ENCODE data around the gene RAPGEF3. TPM values are rescaled to one million over a fixed set of nuclear protein-coding genes. Genes with fewer than 3 reads are reported as not detected.

The RAPGEF3 gene
- total and polyA plus RNA-seq, 3 experiments from 2014 or later = 0.15 to 1.1 (median 0.95) TPM

GRCh38 chr12:47777741-47778558, 19.3 kb upstream of the RAPGEF3 start:
- no peaks in the 10 kb centered on the region for H3K9me3 Mint-ChIP-seq
- Histone ChIP-seq H3K9me3 (ENCODE audit: low read length) (no peaks in the 10 kb centered on the region), H3K4me1 (ENCODE audit: insufficient read depth, low read length) (peaks cover 16% of the 10 kb centered on the region), H3K36me3 (ENCODE audit: insufficient read depth, low read length) (no peaks in the 10 kb centered on the region), H3K27ac (ENCODE audit: low read depth, low read length) (no peak overlapping the region), H3K27me3 (ENCODE audit: insufficient read depth, low read length, poor library complexity, severe bottlenecking) (no peaks in the 10 kb centered on the region), H3K4me3 (ENCODE audit: low read length) (no peak overlapping the region)
- no peak overlapping the region for H3K27ac Mint-ChIP-seq
- peaks cover 0 to 7% (median 0%) of the 10 kb centered on the region in 3 donors for H3K36me3 Mint-ChIP-seq
- peak overlapping the region in 1 of 7 donors; percentile 15 for H3K4me3 Mint-ChIP-seq
- CTCF ChIA-PET = interaction anchor here (0.7 to 19.1 kb wide), 17 partner anchors 10 to 72 kb away, joined by 3 to 414 read pairs (median 7); partner anchors contain the start of genes RAPGEF3 and RPAP3
- H3K4me1 Mint-ChIP-seq = peaks cover 16 to 24% (median 17%) of the 10 kb centered on the region in 3 donors
- POLR2A ChIA-PET = interaction anchor here (0.6 kb wide), 1 partner anchor 35 kb away, joined by 3 read pairs; no protein-coding TSS in a partner anchor
- H3K27me3 Mint-ChIP-seq = no peaks in the 10 kb centered on the region
- DNase-seq = no peak

DNA sequence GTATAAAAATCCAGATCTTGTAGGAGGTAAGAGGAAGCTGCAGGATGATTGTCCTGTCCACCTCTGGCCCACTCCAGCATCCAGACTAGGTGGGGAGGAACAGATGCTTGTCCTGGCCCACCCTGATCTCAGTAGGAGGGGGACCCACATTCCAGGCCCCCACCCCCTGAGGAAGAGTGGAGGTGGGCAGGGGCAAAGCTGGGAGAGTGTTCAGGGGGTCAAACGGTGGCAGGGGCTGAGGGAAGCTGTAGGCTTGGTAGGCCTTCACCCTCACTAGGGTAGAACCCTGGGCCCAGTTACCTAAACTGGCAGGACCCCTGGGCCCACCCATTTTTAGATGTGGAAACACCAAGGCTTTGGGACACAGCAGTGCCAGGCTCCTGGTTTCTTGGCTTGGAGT, 18.5 kb upstream of the RAPGEF3 start:
- H3K27ac Mint-ChIP-seq = peak overlapping the region in 1 of 8 donors; percentile 19
- peak overlapping the region; percentile 74 for H3K27ac ChIP-seq (ENCODE audit: low read depth, low read length)
- peaks cover 0 to 4% (median 0%) of the 10 kb centered on the region in 3 donors for H3K36me3 Mint-ChIP-seq
- POLR2A ChIA-PET = interaction anchor here (0.6 kb wide), 1 partner anchor 36 kb away, joined by 3 read pairs; no protein-coding TSS in a partner anchor
- peak overlapping the region in 1 of 7 donors; percentile 15 for H3K4me3 Mint-ChIP-seq
- H3K9me3 ChIP-seq (ENCODE audit: low read length) = no peaks in the 10 kb centered on the region
- peaks cover 20 to 29% (median 22%) of the 10 kb centered on the region in 3 donors for H3K4me1 Mint-ChIP-seq
- H3K27me3 Mint-ChIP-seq = peaks cover 0 to 4% of the 10 kb centered on the region in 2 donors
- no peaks in the 10 kb centered on the region for H3K27me3 ChIP-seq (ENCODE audit: insufficient read depth, low read length, poor library complexity, severe bottlenecking)
- H3K4me3 ChIP-seq (ENCODE audit: low read length) = no peak overlapping the region
- H3K4me1 ChIP-seq (ENCODE audit: insufficient read depth, low read length) = peaks cover 21% of the 10 kb centered on the region
- DNase-seq = no peak
- CTCF ChIA-PET = interaction anchor here (0.7 to 19.1 kb wide), 12 partner anchors 10 to 126 kb away, joined by 3 to 414 read pairs (median 10); partner anchors contain the start of genes RAPGEF3 and RPAP3
- no peaks in the 10 kb centered on the region for H3K36me3 ChIP-seq (ENCODE audit: insufficient read depth, low read length)
- no peaks in the 10 kb centered on the region for H3K9me3 Mint-ChIP-seq

DNA sequence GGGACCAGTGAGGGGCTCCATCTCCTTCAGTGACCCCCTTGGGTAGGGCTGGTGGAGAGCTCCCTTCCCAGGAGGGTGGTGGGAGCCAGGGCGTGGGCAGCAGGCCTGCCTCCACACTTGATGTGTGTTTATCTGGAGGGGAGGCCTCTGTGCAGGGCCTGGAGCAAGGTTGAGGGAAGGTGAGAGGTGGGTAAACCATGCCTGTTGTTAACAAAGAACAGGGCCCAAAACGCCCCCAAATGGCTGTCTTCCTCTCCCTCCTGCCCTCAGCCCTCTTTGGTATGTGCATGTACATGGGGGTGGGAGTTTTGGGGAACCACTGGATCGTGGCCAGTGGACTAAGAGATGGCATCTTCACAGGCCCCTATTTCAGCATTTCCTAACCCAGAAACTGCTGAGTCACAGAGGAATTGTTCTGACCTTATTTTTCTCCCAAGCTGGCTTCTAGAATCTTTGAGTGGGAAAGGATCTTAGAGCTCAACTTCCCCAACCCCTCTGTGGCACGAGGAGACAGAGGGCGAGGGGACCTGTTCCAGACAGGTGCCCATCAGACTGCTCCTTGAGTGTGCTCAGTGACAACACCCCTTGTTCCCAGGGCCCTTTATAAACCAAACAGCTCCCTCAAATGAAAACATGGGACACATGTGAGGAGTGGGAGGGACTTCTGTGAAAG, 17.9 kb upstream of the RAPGEF3 start:
- H3K4me1 ChIP-seq (ENCODE audit: insufficient read depth, low read length) = peaks cover 21% of the 10 kb centered on the region
- Mint-ChIP-seq H3K9me3 (no peaks in the 10 kb centered on the region), H3K36me3 (peaks cover 0 to 4% (median 0%) of the 10 kb centered on the region in 3 donors), H3K27me3 (peaks cover 0 to 4% of the 10 kb centered on the region in 2 donors), H3K4me3 (peak overlapping the region in 2 of 7 donors; percentile 71 to 75), H3K27ac (peak overlapping the region in 1 of 8 donors; percentile 38), H3K4me1 (peaks cover 20 to 29% (median 22%) of the 10 kb centered on the region in 3 donors)
- ChIA-PET POLR2A (interaction anchor here (0.7 kb wide), 1 partner anchor 61 kb away, joined by 3 read pairs; no protein-coding TSS in a partner anchor), CTCF (interaction anchor here (0.7 to 19.1 kb wide), 11 partner anchors 9 to 187 kb away, joined by 3 to 414 read pairs (median 8); partner anchors contain the start of genes RAPGEF3 and TMEM106C)
- no peaks in the 10 kb centered on the region for H3K9me3 ChIP-seq (ENCODE audit: low read length)
- no peaks in the 10 kb centered on the region for H3K36me3 ChIP-seq (ENCODE audit: insufficient read depth, low read length)
- peak overlapping the region; percentile 74 for H3K27ac ChIP-seq (ENCODE audit: low read depth, low read length)
- no peak for DNase-seq
- no peak overlapping the region for H3K4me3 ChIP-seq (ENCODE audit: low read length)
- no peaks in the 10 kb centered on the region for H3K27me3 ChIP-seq (ENCODE audit: insufficient read depth, low read length, poor library complexity, severe bottlenecking)

GRCh38 chr12:47775100-47775911, 16.6 kb upstream of the RAPGEF3 start:
- Histone ChIP-seq H3K9me3 (ENCODE audit: low read length) (no peaks in the 10 kb centered on the region), H3K27ac (ENCODE audit: low read depth, low read length) (peak overlapping the region; percentile 74), H3K36me3 (ENCODE audit: insufficient read depth, low read length) (no peaks in the 10 kb centered on the region), H3K4me3 (ENCODE audit: low read length) (no peak overlapping the region), H3K4me1 (ENCODE audit: insufficient read depth, low read length) (peaks cover 21% of the 10 kb centered on the region), H3K27me3 (ENCODE audit: insufficient read depth, low read length, poor library complexity, severe bottlenecking) (no peaks in the 10 kb centered on the region)
- peak overlapping the region in 1 of 8 donors; percentile 27 for H3K27ac Mint-ChIP-seq
- ChIA-PET CTCF (interaction anchor here (1.2 to 19.1 kb wide), 6 partner anchors 8 to 188 kb away, joined by 3 to 414 read pairs (median 90); partner anchors contain the start of gene TMEM106C), POLR2A (no interaction called here)
- DNase-seq = no peak
- H3K36me3 Mint-ChIP-seq = peaks cover 0 to 2% (median 0%) of the 10 kb centered on the region in 3 donors
- peak overlapping the region in 6 of 7 donors; percentile 13 to 84 (median 68) for H3K4me3 Mint-ChIP-seq
- H3K9me3 Mint-ChIP-seq = no peaks in the 10 kb centered on the region
- H3K27me3 Mint-ChIP-seq = peaks cover 0 to 4% of the 10 kb centered on the region in 2 donors
- H3K4me1 Mint-ChIP-seq = peaks cover 20 to 29% (median 22%) of the 10 kb centered on the region in 3 donors

- ChIA-PET POLR2A (no interaction called here), CTCF (interaction anchor here (2.2 to 19.1 kb wide), 5 partner anchors 17 to 123 kb away, joined by 8 to 414 read pairs (median 147); partner anchors contain the start of gene RAPGEF3)
- Mint-ChIP-seq H3K9me3 (no peaks in the 10 kb centered on the region), H3K4me1 (peaks cover 20 to 28% (median 22%) of the 10 kb centered on the region in 3 donors), H3K36me3 (peaks cover 0 to 2% (median 0%) of the 10 kb centered on the region in 3 donors), H3K4me3 (peak overlapping the region; percentile 83 to 92 (median 85)), H3K27ac (no peak overlapping the region), H3K27me3 (peaks cover 0 to 4% of the 10 kb centered on the region in 2 donors)
- peak overlapping the region; percentile 74 for H3K27ac ChIP-seq (ENCODE audit: low read depth, low read length)
- H3K36me3 ChIP-seq (ENCODE audit: insufficient read depth, low read length) = no peaks in the 10 kb centered on the region
- no peaks in the 10 kb centered on the region for H3K9me3 ChIP-seq (ENCODE audit: low read length)
- H3K4me1 ChIP-seq (ENCODE audit: insufficient read depth, low read length) = peaks cover 21% of the 10 kb centered on the region
- H3K4me3 ChIP-seq (ENCODE audit: low read length) = no peak overlapping the region
- no peak for DNase-seq
- H3K27me3 ChIP-seq (ENCODE audit: insufficient read depth, low read length, poor library complexity, severe bottlenecking) = no peaks in the 10 kb centered on the region
Measured at GRCh38 chr12:47774663-47775062, 16.0 kb upstream of the RAPGEF3 start.

GRCh38 chr12:47773858-47774580, 15.3 kb upstream of the RAPGEF3 start:
- POLR2A ChIA-PET = interaction anchor here (2.0 kb wide), 1 partner anchor 68 kb away, joined by 5 read pairs; the partner anchor contains the start of gene RPAP3
- peaks cover 0 to 2% (median 0%) of the 10 kb centered on the region in 3 donors for H3K36me3 Mint-ChIP-seq
- H3K4me1 Mint-ChIP-seq = peaks cover 16 to 22% (median 17%) of the 10 kb centered on the region in 3 donors
- H3K4me3 Mint-ChIP-seq = peak overlapping the region; percentile 83 to 92 (median 85)
- no peaks in the 10 kb centered on the region for H3K9me3 Mint-ChIP-seq
- H3K27ac Mint-ChIP-seq = peak overlapping the region in 7 of 8 donors; percentile 33 to 83 (median 67)
- CTCF ChIA-PET = interaction anchor here (0.9 to 19.1 kb wide), 7 partner anchors 9 to 68 kb away, joined by 3 to 414 read pairs (median 33); partner anchors contain the start of genes RAPGEF3 and RPAP3
- H3K4me1 ChIP-seq (ENCODE audit: insufficient read depth, low read length) = peaks cover 19% of the 10 kb centered on the region
- peak overlapping the region; percentile 74 for H3K27ac ChIP-seq (ENCODE audit: low read depth, low read length)
- no peaks in the 10 kb centered on the region for H3K9me3 ChIP-seq (ENCODE audit: low read length)
- peak overlapping the region; percentile 54 for H3K4me3 ChIP-seq (ENCODE audit: low read length)
- H3K27me3 ChIP-seq (ENCODE audit: insufficient read depth, low read length, poor library complexity, severe bottlenecking) = no peaks in the 10 kb centered on the region
- H3K27me3 Mint-ChIP-seq = peaks cover 0 to 4% of the 10 kb centered on the region in 2 donors
- H3K36me3 ChIP-seq (ENCODE audit: insufficient read depth, low read length) = no peaks in the 10 kb centered on the region
- no peak for DNase-seq

Measured in CD8-positive, alpha-beta memory T cell (primary cell).